ENCODE data around the gene GPR37.
A peak's percentile ranks its signal among the peaks of the same experiment; 100 is the strongest.

GPR37 gene, protein sequence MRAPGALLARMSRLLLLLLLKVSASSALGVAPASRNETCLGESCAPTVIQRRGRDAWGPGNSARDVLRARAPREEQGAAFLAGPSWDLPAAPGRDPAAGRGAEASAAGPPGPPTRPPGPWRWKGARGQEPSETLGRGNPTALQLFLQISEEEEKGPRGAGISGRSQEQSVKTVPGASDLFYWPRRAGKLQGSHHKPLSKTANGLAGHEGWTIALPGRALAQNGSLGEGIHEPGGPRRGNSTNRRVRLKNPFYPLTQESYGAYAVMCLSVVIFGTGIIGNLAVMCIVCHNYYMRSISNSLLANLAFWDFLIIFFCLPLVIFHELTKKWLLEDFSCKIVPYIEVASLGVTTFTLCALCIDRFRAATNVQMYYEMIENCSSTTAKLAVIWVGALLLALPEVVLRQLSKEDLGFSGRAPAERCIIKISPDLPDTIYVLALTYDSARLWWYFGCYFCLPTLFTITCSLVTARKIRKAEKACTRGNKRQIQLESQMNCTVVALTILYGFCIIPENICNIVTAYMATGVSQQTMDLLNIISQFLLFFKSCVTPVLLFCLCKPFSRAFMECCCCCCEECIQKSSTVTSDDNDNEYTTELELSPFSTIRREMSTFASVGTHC

DNA sequence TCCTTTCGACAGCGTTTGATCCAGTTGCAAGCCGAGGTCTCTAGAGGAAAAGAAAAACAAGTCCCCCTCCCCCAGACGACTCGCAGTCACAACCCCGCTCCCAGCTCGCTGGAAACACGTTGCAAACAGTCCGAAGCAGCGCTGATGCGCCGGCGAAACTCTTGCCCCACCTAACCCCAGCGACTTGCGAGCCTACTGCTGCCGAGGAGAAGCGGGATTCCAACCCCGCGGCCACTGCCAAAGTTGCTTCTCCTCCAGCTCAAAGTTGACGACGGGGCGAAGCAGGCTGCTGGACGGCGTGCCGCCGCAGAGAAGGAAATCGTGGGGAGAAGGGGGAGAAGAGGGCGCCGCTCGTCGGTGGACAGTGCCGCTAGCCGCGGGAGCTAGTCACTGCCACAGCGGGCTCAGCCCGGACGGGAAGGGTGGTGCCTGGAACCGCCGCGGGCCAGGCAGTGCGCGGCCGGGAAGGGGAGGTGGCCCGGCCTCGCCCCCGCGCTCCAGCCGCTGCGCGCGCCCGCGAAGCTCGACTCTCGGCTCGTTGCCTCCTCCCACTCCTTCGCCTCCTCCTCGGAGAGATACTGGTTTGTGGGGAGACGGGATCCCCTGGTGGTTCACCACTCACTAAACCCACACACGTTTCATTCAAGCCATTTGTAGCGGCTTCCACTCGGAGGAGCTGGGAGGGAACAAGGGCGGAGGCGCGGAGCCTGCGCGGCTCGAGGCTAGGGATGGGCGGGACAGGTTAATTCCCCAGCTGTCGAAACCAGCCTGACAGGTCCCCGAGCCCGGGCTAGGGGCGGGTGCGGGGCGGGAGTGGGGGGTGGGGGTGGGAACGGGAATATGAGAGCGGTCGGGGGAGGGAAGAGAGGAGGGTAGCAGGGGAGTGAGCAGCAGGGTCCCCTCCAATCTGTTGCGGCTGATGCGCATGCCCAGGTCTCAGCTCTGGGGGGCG lies at the start of gene GPR37:
Gene GPR37, minus strand, starts transcription at position 392 of the 952 bp plus-strand sequence. CDS start 816 bp downstream, outside the sequence.
- TF ChIP-seq, protein P1, sequence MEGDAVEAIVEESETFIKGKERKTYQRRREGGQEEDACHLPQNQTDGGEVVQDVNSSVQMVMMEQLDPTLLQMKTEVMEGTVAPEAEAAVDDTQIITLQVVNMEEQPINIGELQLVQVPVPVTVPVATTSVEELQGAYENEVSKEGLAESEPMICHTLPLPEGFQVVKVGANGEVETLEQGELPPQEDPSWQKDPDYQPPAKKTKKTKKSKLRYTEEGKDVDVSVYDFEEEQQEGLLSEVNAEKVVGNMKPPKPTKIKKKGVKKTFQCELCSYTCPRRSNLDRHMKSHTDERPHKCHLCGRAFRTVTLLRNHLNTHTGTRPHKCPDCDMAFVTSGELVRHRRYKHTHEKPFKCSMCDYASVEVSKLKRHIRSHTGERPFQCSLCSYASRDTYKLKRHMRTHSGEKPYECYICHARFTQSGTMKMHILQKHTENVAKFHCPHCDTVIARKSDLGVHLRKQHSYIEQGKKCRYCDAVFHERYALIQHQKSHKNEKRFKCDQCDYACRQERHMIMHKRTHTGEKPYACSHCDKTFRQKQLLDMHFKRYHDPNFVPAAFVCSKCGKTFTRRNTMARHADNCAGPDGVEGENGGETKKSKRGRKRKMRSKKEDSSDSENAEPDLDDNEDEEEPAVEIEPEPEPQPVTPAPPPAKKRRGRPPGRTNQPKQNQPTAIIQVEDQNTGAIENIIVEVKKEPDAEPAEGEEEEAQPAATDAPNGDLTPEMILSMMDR (IDR thresholded peaks at IDR 0.05; ENCODE audit: low read length), result no peak
- no peak for TF ChIP-seq EZH2 (IDR thresholded peaks at IDR 0.05; ENCODE audit: borderline replicate concordance, low read length)
- peak within 1 kb of the TSS; percentile 49 for H3K4me2 ChIP-seq (ENCODE audit: low read length)
- H3K27ac ChIP-seq (ENCODE audit: low read depth, low read length, poor library complexity, severe bottlenecking), result no peak within 1 kb of the TSS
- peak within 1 kb of the TSS; percentile 49 for H3K4me3 ChIP-seq (ENCODE audit: low read depth, low read length, poor library complexity, severe bottlenecking)
- H3K9me2 ChIP-seq (ENCODE audit: low read depth, low read length), result no peaks in the 10 kb centered on the region
- H3K27me3 ChIP-seq (ENCODE audit: insufficient read depth, low read length), result peaks cover 8% of the 10 kb centered on the region; the same call in 1 of the 2 replicates
- no peaks in the 10 kb centered on the region for H3K36me3 ChIP-seq (ENCODE audit: insufficient read depth, low read length)
- no peak within 1 kb of the TSS for H3K9ac ChIP-seq (ENCODE audit: low read length)
- H3K79me2 ChIP-seq (ENCODE audit: insufficient read depth, low read length), result no peaks in the 10 kb centered on the region
- H4K20me1 ChIP-seq (ENCODE audit: insufficient read depth, low read length), result no peaks in the 10 kb centered on the region
- H3K4me1 ChIP-seq (ENCODE audit: insufficient read depth, low read length, severe bottlenecking), result no peaks in the 10 kb centered on the region
- H3K9me3 ChIP-seq (ENCODE audit: low read length), result no peaks in the 10 kb centered on the region
- no peaks in the 10 kb centered on the region for H3F3A ChIP-seq (ENCODE audit: insufficient read depth, low read length)
- no peak within 1 kb of the TSS for H2AFZ ChIP-seq (ENCODE audit: low read length)

DNA sequence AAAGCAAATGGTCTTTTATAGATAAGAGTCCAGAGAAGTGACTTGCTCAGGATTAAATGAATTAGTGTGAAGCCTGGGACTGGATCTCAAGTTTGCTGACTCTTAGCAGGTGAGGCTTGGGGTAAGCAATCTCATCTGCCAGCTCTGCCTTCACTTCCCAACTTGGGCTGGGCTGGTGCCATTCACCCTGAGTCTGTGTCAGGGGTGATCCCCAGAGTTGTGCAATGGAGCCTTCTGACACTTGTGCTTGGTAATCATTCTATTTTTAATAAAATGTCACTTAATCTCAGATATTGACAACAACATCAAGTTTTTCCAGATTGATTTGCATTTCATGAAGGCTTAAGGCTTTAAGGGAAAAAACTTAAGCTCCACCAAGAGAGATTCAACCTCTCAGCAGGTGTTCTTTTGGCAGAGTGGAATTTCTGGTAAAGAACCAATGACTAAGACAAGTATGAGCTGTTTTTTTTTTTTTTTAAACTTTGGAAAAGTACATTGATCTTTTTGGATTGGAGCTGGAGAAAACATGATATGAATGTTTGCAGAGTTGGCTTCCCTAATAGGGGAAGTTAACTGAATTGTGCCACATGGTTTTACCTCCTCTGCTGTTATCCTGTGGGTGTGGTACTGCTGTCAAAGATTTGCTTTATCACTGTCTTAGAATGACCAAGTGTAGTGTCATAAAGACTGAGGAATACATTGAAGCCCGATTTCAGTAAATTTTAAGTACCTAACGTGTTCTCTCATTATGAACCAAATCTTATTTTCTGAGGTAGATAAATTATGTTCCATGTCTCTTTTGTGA lies 48.6 kb upstream of the GPR37 start:
- H3K79me2 ChIP-seq (ENCODE audit: insufficient read depth, low read length), result no peaks in the 10 kb centered on the region
- H3K27me3 ChIP-seq (ENCODE audit: insufficient read depth, low read length), result no peaks in the 10 kb centered on the region
- H3K9me3 ChIP-seq (ENCODE audit: low read length), result no peaks in the 10 kb centered on the region
- H3F3A ChIP-seq (ENCODE audit: insufficient read depth, low read length), result no peaks in the 10 kb centered on the region
- H2AFZ ChIP-seq (ENCODE audit: low read length), result no peak overlapping the region
- no peak overlapping the region for H3K27ac ChIP-seq (ENCODE audit: low read depth, low read length, poor library complexity, severe bottlenecking)
- H3K4me2 ChIP-seq (ENCODE audit: low read length), result no peak overlapping the region
- no peak for TF ChIP-seq EZH2 (IDR thresholded peaks at IDR 0.05; ENCODE audit: borderline replicate concordance, low read length)
- TF ChIP-seq, protein P1 (IDR thresholded peaks at IDR 0.05; ENCODE audit: low read length), result no peak
- H3K9ac ChIP-seq (ENCODE audit: low read length), result no peak overlapping the region
- H4K20me1 ChIP-seq (ENCODE audit: insufficient read depth, low read length), result no peaks in the 10 kb centered on the region
- no peaks in the 10 kb centered on the region for H3K9me2 ChIP-seq (ENCODE audit: low read depth, low read length)
- H3K4me1 ChIP-seq (ENCODE audit: insufficient read depth, low read length, severe bottlenecking), result no peaks in the 10 kb centered on the region
- H3K36me3 ChIP-seq (ENCODE audit: insufficient read depth, low read length), result no peaks in the 10 kb centered on the region
- no peak overlapping the region for H3K4me3 ChIP-seq (ENCODE audit: low read depth, low read length, poor library complexity, severe bottlenecking)

DNA sequence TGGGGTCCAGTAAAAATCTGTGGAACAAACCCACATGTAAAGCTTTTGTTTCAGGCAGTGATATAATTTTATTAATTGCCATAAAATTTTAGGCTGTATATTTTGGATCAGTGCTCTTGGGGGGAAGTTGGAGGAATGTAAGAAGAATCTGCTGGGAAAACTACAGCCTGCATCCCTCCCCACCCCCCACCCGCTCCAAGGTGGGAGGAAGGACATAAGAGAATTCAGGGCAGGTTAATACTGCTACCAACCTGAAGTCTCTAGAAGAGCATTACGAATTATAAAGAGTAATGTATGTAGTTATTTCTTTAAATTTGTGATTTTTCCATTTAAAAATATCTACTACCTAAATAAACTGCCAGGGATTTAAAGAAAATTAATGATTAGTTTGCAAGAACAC lies 47.2 kb upstream of the GPR37 start:
- Histone ChIP-seq H3K9me2 (ENCODE audit: low read depth, low read length) (no peaks in the 10 kb centered on the region), H4K20me1 (ENCODE audit: insufficient read depth, low read length) (no peaks in the 10 kb centered on the region), H3K79me2 (ENCODE audit: insufficient read depth, low read length) (no peaks in the 10 kb centered on the region), H3K9me3 (ENCODE audit: low read length) (no peaks in the 10 kb centered on the region), H3K4me1 (ENCODE audit: insufficient read depth, low read length, severe bottlenecking) (no peaks in the 10 kb centered on the region), H3F3A (ENCODE audit: insufficient read depth, low read length) (no peaks in the 10 kb centered on the region), H3K36me3 (ENCODE audit: insufficient read depth, low read length) (no peaks in the 10 kb centered on the region), H3K4me2 (ENCODE audit: low read length) (no peak overlapping the region), H3K27ac (ENCODE audit: low read depth, low read length, poor library complexity, severe bottlenecking) (no peak overlapping the region), H2AFZ (ENCODE audit: low read length) (no peak overlapping the region), H3K4me3 (ENCODE audit: low read depth, low read length, poor library complexity, severe bottlenecking) (no peak overlapping the region), H3K9ac (ENCODE audit: low read length) (no peak overlapping the region), H3K27me3 (ENCODE audit: insufficient read depth, low read length) (no peaks in the 10 kb centered on the region; the same call in 1 of the 2 replicates)
- TF ChIP-seq EZH2 (IDR thresholded peaks at IDR 0.05; ENCODE audit: borderline replicate concordance, low read length), result no peak
- TF ChIP-seq, protein P1 (IDR thresholded peaks at IDR 0.05; ENCODE audit: low read length), result no peak

All from OCI-LY1 (cell line).